GM23248 (cell line): ENCODE results near the gene MEX3B.

Source experiments
- EZH2 ChIP-seq: fragments of 200-600 bp; sonication (generic); IDR thresholded peaks from 2 replicates; pipeline ENCODE4 v1.6.1; 2018; ENCODE audit warnings: antibody characterized with exemption, mild to moderate bottlenecking; ENCODE audit not compliant: insufficient read depth, poor library complexity, severe bottlenecking
- EZH2phosphoT487 ChIP-seq: fragments of 200-600 bp; sonication (generic); IDR thresholded peaks from 2 replicates; pipeline ENCODE4 v1.6.1; 2018; ENCODE audit warnings: antibody characterized with exemption, moderate library complexity, mild to moderate bottlenecking, low read depth; ENCODE audit not compliant: insufficient read depth

DNA sequence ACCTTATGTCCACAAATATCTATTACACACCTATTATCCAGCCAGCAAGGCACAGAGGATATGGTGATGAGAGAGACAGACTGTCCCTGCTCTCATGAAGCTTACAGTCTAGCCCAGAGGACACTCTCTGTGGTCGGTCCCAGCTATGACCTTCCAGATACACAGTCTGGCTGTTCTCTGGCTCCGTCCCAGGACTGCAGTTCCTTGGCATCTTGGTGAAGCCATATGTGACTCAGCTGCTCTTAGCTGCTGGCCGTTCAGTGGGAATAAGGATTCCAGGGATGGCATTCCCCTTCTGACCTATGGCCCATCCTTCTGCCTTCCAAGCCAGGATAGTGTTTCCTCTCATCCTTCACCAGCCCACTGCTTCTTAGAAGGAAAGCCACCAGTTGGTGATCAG, 30.8 kb downstream of the MEX3B start:
- TF ChIP-seq EZH2 (no peak), EZH2phosphoT487 (no peak)
